Endothelial cell of umbilical vein (primary cell): Measurements from ENCODE around the gene ARHGAP18. TPM values are rescaled to one million over a fixed set of nuclear protein-coding genes. Genes with fewer than 3 reads are reported as not detected.

Experiments
- BruUV-seq: library from RNA; stranded (reverse); fragments of 400-500 nt; replicated peaks from 2 replicates; lab custom pipeline; 2021; lab: Mats Ljungman, UMichigan
- CTCF ChIA-PET: fragments of 300-600, 350-600 bp; sonication (Branson Sonifier 250); formaldehyde crosslinking; loops from one replicate; lab custom pipeline; 2021; ENCODE audit warnings: antibody characterized with exemption, inconsistent platforms; lab: Charles Lee
- POLR2A ChIA-PET: fragments of 300-600, 350-600 bp; sonication (Branson Sonifier 250); formaldehyde crosslinking; loops from one replicate; lab custom pipeline; 2021; ENCODE audit warnings: antibody characterized with exemption, inconsistent platforms; lab: Charles Lee
- DNase-seq: peaks from one replicate; pipeline ENCODE4 v3.0.0-alpha.2; 2011; ENCODE audit warnings: low read depth, low spot score
- FAIRE-seq: peaks from 2 replicates; lab custom pipeline; 2011; peaks lifted over from hg19 to GRCh38; lab: Jason Lieb, UNC
- H2AFZ ChIP-seq: 2 replicates; pipeline ENCODE4 v1.6.0; 2012; ENCODE audit warnings: low read depth, low read length, control low read depth, inconsistent platforms
- H3K27ac ChIP-seq: 2 replicates; pipeline ENCODE4 v1.5.1; 2011; ENCODE audit warnings: low read depth, mild to moderate bottlenecking, control low read depth, low read length, moderate library complexity; ENCODE audit not compliant: insufficient read depth
- H3K27me3 ChIP-seq, 2 experiments: 2 replicates each; pipeline versions ENCODE4 v1.6.0 to v1.6.1; 2011; ENCODE audit warnings: low read length in 2 of 2, mixed read lengths in 1 of 2; ENCODE audit not compliant: control insufficient read depth in 2 of 2, insufficient read depth in 2 of 2
- H3K36me3 ChIP-seq, 2 experiments: 2 replicates in 1 of 2; 3 replicates in 1 of 2; pipeline ENCODE4 v1.5.1; 2011; ENCODE audit warnings: low read length in 2 of 2, mild to moderate bottlenecking in 1 of 2, moderate library complexity in 1 of 2; ENCODE audit not compliant: control insufficient read depth in 2 of 2, insufficient read depth in 2 of 2; ENCODE audit errors: extremely low read depth in 1 of 2
- H3K4me1 ChIP-seq: 3 replicates; pipeline ENCODE4 v1.5.1; 2011; ENCODE audit warnings: mild to moderate bottlenecking, low read length; ENCODE audit not compliant: control insufficient read depth, insufficient read depth; ENCODE audit errors: extremely low read depth
- H3K4me2 ChIP-seq: 2 replicates; pipeline ENCODE4 v1.6.1; 2011; ENCODE audit warnings: low read length, control low read depth, mixed read lengths; ENCODE audit not compliant: insufficient read depth
- H3K4me3 ChIP-seq, 3 experiments: fragments of 200-600 bp in 1 of 3; sonication (generic), shearing (Covaris generic) in 1 of 3; replicated peaks in 1 of 3; 2 replicates each; pipeline ENCODE4 v1.5.1; 2011 to 2016; ENCODE audit warnings: control low read depth in 3 of 3, low read length in 3 of 3, mild to moderate bottlenecking in 2 of 3, inconsistent platforms in 1 of 3, low read depth in 1 of 3, moderate library complexity in 1 of 3; ENCODE audit not compliant: insufficient read depth in 1 of 3
- H3K79me2 ChIP-seq: 2 replicates; pipeline ENCODE4 v1.6.0; 2012; ENCODE audit warnings: low read length, inconsistent platforms; ENCODE audit not compliant: control insufficient read depth, insufficient read depth
- H3K9ac ChIP-seq: replicated peaks from 2 replicates; pipeline ENCODE3; 2011; ENCODE audit warnings: low read length, control low read depth; ENCODE audit not compliant: insufficient read depth; ENCODE audit errors: extremely low read depth
- H3K9me1 ChIP-seq: replicated peaks from 3 replicates; pipeline ENCODE4 v1.6.0; 2011; ENCODE audit warnings: mild to moderate bottlenecking, low read length; ENCODE audit not compliant: control insufficient read depth, insufficient read depth; ENCODE audit errors: extremely low read depth
- H3K9me3 ChIP-seq: replicated peaks from 2 replicates; pipeline ENCODE4 v1.5.1; 2012; ENCODE audit warnings: low read length, inconsistent platforms; ENCODE audit not compliant: control insufficient read depth, insufficient read depth
- H4K20me1 ChIP-seq: replicated peaks from 2 replicates; pipeline ENCODE3; 2011; ENCODE audit warnings: mild to moderate bottlenecking, low read length; ENCODE audit not compliant: control insufficient read depth, insufficient read depth; ENCODE audit errors: extremely low read depth
- EZH2 ChIP-seq: IDR thresholded peaks from 2 replicates; pipeline ENCODE4 v1.6.1; 2012; ENCODE audit warnings: borderline replicate concordance, low read depth, mild to moderate bottlenecking, moderate library complexity, low read length, inconsistent platforms; ENCODE audit not compliant: severe bottlenecking
- FOS ChIP-seq: IDR thresholded peaks from 2 replicates; pipeline ENCODE4 v1.6.1; 2011; ENCODE audit warnings: mild to moderate bottlenecking, low read length, moderate library complexity, borderline replicate concordance; ENCODE audit not compliant: insufficient read depth
- GATA2 ChIP-seq: IDR thresholded peaks from 2 replicates; pipeline ENCODE4 v1.7.0; 2011; ENCODE audit warnings: low read depth, mild to moderate bottlenecking, moderate library complexity, mixed read lengths, low read length; ENCODE audit not compliant: insufficient read length, insufficient read depth
- JUN ChIP-seq: IDR thresholded peaks from 2 replicates; pipeline ENCODE4 v1.6.1; 2011; ENCODE audit warnings: borderline replicate concordance, low read depth; ENCODE audit not compliant: insufficient read length, insufficient read depth
- MYC ChIP-seq: IDR thresholded peaks from one replicate; pipeline ENCODE4 v1.6.1; 2011; ENCODE audit warnings: mild to moderate bottlenecking, low read depth, low read length
- POLR2A ChIP-seq: IDR thresholded peaks from 2 replicates; pipeline ENCODE4 v1.6.1; 2012; ENCODE audit warnings: low read depth, mild to moderate bottlenecking, control low read depth, low read length
- POLR2AphosphoS5 ChIP-seq: IDR thresholded peaks from 2 replicates; pipeline ENCODE4 v1.6.1; 2012; ENCODE audit warnings: low read depth, mild to moderate bottlenecking, control low read depth, low read length, moderate library complexity; ENCODE audit not compliant: insufficient read depth
- dilution Hi-C: fragments of 300-500 bp; cut with MboI; formaldehyde crosslinking; loops from one replicate; pipeline ENCODE4 v1.15.0; 2019; ENCODE audit warnings: low sequenced_read_pairs; ENCODE audit not compliant: extremely low pct_ligation_motif_present
- intact Hi-C: fragments of 100-400 bp; cut with micrococcal nuclease; formaldehyde crosslinking; loops from one replicate; pipeline ENCODE4 v1.10.0; 2022
- polyA plus RNA-seq, 4 experiments: library from polyadenylated mRNA; depleted of rRNA in 3 of 4; stranded (reverse) in 3 of 4; unstranded in 1 of 4; fragments of >200 nt; gene quantifications; 2 replicates each; pipeline versions ENCODE4 v1.2.1 to v1.2.3, GENCODE V29; 2011 to 2012; ENCODE audit warnings: missing spikeins in 1 of 4
- total RNA-seq: library from RNA; stranded (reverse); gene quantifications from 2 replicates; pipeline ENCODE4 v1.2.3, GENCODE V29; 2021
- TF ChIP-seq, protein P1 (sequence below), 2 donors: IDR thresholded peaks; 1 replicate in 1 of 2; 2 replicates in 1 of 2; pipeline ENCODE4 v1.5.1; 2011; ENCODE audit warnings: low read length in 2 of 2, mild to moderate bottlenecking in 2 of 2, moderate library complexity in 2 of 2, control low read depth in 1 of 2, inconsistent platforms in 1 of 2, low read depth in 1 of 2; ENCODE audit not compliant: insufficient read depth in 1 of 2; ENCODE audit errors: extremely low read depth in 1 of 2
- TF ChIP-seq, protein P2 (sequence below): IDR thresholded peaks from 2 replicates; pipeline ENCODE4 v1.6.1; 2011; ENCODE audit not compliant: insufficient read depth, insufficient read length

Gene ARHGAP18
- total and polyA plus RNA-seq, 2 donors (not counting 3 experiments of a cell fraction or from before 2014, with no cell fraction given) = 13.1 to 86.1 TPM

DNA sequence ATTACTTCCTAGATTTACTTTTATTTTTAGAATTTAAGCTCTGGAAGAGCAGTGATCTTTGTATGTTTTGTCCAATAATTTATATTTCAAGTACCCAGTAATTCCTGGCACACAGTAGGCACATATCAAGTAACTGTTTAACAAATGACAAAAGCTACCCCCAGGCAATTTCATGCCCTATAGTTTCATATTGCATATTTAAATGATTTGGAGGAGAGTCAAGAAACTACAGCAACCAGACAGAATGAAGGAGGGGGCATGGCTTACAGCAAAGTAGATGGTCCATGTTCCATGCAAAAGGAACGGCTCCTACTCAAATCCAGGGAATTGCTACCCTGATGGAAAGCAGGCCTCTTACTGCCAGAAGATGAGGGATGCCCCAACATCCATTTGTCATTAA lies 113.5 kb downstream of the ARHGAP18 start:
- no peak for DNase-seq
- peaks cover 0 to 20% of the 10 kb centered on the region in 2 experiments for H3K36me3 ChIP-seq
- no peak overlapping the region for H3K9ac ChIP-seq
- no TSS peak for BruUV-seq
- CTCF ChIA-PET = interaction anchor here (0.8 to 5.8 kb wide), 9 partner anchors 22 to 425 kb away, joined by 3 to 46 read pairs (median 15); no protein-coding TSS in a partner anchor
- TF ChIP-seq, protein P1, sequence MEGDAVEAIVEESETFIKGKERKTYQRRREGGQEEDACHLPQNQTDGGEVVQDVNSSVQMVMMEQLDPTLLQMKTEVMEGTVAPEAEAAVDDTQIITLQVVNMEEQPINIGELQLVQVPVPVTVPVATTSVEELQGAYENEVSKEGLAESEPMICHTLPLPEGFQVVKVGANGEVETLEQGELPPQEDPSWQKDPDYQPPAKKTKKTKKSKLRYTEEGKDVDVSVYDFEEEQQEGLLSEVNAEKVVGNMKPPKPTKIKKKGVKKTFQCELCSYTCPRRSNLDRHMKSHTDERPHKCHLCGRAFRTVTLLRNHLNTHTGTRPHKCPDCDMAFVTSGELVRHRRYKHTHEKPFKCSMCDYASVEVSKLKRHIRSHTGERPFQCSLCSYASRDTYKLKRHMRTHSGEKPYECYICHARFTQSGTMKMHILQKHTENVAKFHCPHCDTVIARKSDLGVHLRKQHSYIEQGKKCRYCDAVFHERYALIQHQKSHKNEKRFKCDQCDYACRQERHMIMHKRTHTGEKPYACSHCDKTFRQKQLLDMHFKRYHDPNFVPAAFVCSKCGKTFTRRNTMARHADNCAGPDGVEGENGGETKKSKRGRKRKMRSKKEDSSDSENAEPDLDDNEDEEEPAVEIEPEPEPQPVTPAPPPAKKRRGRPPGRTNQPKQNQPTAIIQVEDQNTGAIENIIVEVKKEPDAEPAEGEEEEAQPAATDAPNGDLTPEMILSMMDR (IDR thresholded peaks at IDR 0.05; ENCODE audit: extremely low read depth in 1 of 2, insufficient read depth in 1 of 2, low read depth in 1 of 2, low read length in 2 of 2) = no peak
- no peak for TF ChIP-seq POLR2A
- no peak for TF ChIP-seq EZH2
- TF ChIP-seq FOS = no peak
- TF ChIP-seq JUN = no peak
- dilution Hi-C loops (no loop called here), intact Hi-C loops (no loop called here)
- no peak overlapping the region for H3K4me2 ChIP-seq
- POLR2A ChIA-PET = no interaction called here
- H3K4me3 ChIP-seq = no peak overlapping the region
- FAIRE-seq = no peak
- H3K79me2 ChIP-seq = no peaks in the 10 kb centered on the region
- no peaks in the 10 kb centered on the region for H4K20me1 ChIP-seq
- H3K9me3 ChIP-seq = no peaks in the 10 kb centered on the region
- no peak overlapping the region for H3K27ac ChIP-seq
- no peaks in the 10 kb centered on the region for H3K27me3 ChIP-seq
- no peaks in the 10 kb centered on the region for H3K9me1 ChIP-seq
- H2AFZ ChIP-seq = no peak overlapping the region
- H3K4me1 ChIP-seq = peaks cover 5% of the 10 kb centered on the region

DNA sequence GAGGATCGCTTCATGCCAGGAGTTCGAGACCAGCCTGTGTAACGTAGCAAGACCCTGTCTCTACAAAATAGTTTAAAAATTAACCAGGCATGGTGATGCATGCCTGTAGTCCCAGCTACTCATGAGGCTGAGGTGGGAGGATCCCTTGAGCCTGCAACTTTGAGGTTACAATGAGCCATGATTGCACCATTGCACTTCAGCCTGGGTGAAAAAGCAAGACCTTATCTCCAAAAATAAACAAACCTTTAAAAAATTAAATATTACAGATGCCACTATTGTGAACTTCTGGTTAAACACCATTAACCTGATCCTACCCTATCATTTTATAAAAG lies 116.8 kb downstream of the ARHGAP18 start:
- H3K36me3 ChIP-seq = peaks cover 9 to 10% of the 10 kb centered on the region in 2 experiments
- ChIA-PET CTCF (no interaction called here), POLR2A (no interaction called here)
- H3K4me1 ChIP-seq = no peaks in the 10 kb centered on the region
- H3K27me3 ChIP-seq = no peaks in the 10 kb centered on the region
- H3K9me3 ChIP-seq = no peaks in the 10 kb centered on the region
- no peaks in the 10 kb centered on the region for H4K20me1 ChIP-seq
- dilution Hi-C loops = no loop called here
- FAIRE-seq = no peak
- H3K27ac ChIP-seq = no peak overlapping the region
- H3K4me2 ChIP-seq = no peak overlapping the region
- BruUV-seq = no TSS peak
- no peak overlapping the region for H2AFZ ChIP-seq
- TF ChIP-seq, protein P1 (IDR thresholded peaks at IDR 0.05; ENCODE audit: extremely low read depth in 1 of 2, insufficient read depth in 1 of 2, low read depth in 1 of 2, low read length in 2 of 2) = no peak
- TF ChIP-seq FOS (no peak), POLR2A (no peak), JUN (no peak), POLR2AphosphoS5 (no peak), GATA2 (no peak), EZH2 (no peak), MYC (no peak)
- TF ChIP-seq, protein P2, sequence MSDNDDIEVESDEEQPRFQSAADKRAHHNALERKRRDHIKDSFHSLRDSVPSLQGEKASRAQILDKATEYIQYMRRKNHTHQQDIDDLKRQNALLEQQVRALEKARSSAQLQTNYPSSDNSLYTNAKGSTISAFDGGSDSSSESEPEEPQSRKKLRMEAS = no peak
- no peak overlapping the region for H3K9ac ChIP-seq
- no peaks in the 10 kb centered on the region for H3K79me2 ChIP-seq
- DNase-seq = no peak
- intact Hi-C loops = no loop called here
- no peak overlapping the region for H3K4me3 ChIP-seq
- no peaks in the 10 kb centered on the region for H3K9me1 ChIP-seq
